ENCODE results near the gene STK32C.

DNA sequence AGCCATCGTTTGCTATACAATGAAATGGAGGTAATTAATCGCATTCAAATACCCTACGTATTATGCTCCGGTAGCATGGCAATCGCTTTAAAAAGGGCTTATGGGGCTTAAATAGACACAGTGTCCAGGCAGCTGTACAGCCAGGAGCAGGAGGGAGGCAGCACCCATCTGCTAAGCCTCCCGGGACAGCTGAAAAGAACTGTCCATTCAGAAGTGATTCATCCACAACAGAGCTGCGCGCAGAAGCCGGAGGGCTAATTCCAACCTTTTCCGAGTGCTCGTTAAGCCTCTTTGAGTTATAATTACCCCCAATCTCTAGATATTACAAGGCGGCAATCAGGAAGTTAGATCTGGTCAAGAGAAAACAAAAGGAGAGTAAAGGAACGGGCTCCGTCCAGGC, 62.7 kb downstream of the STK32C start:
- TF ChIP-seq POLR2A (IDR thresholded peaks at IDR 0.05) = no peak
- TF ChIP-seq, protein P1, sequence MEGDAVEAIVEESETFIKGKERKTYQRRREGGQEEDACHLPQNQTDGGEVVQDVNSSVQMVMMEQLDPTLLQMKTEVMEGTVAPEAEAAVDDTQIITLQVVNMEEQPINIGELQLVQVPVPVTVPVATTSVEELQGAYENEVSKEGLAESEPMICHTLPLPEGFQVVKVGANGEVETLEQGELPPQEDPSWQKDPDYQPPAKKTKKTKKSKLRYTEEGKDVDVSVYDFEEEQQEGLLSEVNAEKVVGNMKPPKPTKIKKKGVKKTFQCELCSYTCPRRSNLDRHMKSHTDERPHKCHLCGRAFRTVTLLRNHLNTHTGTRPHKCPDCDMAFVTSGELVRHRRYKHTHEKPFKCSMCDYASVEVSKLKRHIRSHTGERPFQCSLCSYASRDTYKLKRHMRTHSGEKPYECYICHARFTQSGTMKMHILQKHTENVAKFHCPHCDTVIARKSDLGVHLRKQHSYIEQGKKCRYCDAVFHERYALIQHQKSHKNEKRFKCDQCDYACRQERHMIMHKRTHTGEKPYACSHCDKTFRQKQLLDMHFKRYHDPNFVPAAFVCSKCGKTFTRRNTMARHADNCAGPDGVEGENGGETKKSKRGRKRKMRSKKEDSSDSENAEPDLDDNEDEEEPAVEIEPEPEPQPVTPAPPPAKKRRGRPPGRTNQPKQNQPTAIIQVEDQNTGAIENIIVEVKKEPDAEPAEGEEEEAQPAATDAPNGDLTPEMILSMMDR (IDR thresholded peaks at IDR 0.05 in 8 of 11, conservative IDR thresholded peaks at IDR 0.05 in 3 of 11) = no peak

Measured in spleen (tissue), 7 donors.